Measurements from ENCODE around the gene VPS37D. TPM values are rescaled to one million over a fixed set of nuclear protein-coding genes. Genes with fewer than 3 reads are reported as not detected.
"Not testable (repeated sequence)": the region's sequence is repeated elsewhere in the genome, so short reads cannot be mapped to it uniquely, and the experiment has no call there.

VPS37D gene
- polyA plus RNA-seq, 3 donors = not detected

GRCh38 chr7:73671857-73672445 lies 4.3 kb downstream of the VPS37D start:
- no peak overlapping the region for H3K4me2 ChIP-seq (replicated peaks; ENCODE audit: extremely low read depth, low read length, poor library complexity, severe bottlenecking)
- no peak for DNase-seq
- H3K27me3 Mint-ChIP-seq (ENCODE audit: low read depth in 3 of 3) = peaks cover 42 to 68% (median 52%) of the 10 kb centered on the region in 3 donors
- peaks cover 0 to 11% (median 3%) of the 10 kb centered on the region in 7 donors for H3K9me3 Mint-ChIP-seq
- no peak overlapping the region for H3K27ac ChIP-seq (ENCODE audit: low read depth in 1 of 2, low read length in 2 of 2)
- H4K20me1 ChIP-seq (ENCODE audit: insufficient read depth, low read length) = no peaks in the 10 kb centered on the region
- H3K27me3 ChIP-seq (ENCODE audit: control insufficient read depth in 2 of 2, insufficient read depth in 2 of 2, low read length in 2 of 2) = peaks cover 16 to 52% of the 10 kb centered on the region in 2 donors
- intact Hi-C loops (cut with micrococcal nuclease) = no loop called here
- no peak for TF ChIP-seq CTCF (IDR thresholded peaks at IDR 0.05)
- WGBS (ENCODE audit: insufficient coverage) = 89% methylated on average over 10 of the region's 15 CpGs
- H3K4me3 ChIP-seq (replicated peaks in 1 of 3; ENCODE audit: low read depth in 2 of 3, low read length in 3 of 3) = no peak overlapping the region
- peaks cover 0 to 3% of the 10 kb centered on the region in 2 donors for H3K9me3 ChIP-seq (replicated peaks in 1 of 2; ENCODE audit: control insufficient read depth in 1 of 2, insufficient read depth in 1 of 2, low read length in 2 of 2)
- H3K4me1 ChIP-seq (ENCODE audit: control insufficient read depth in 1 of 2, insufficient read depth in 2 of 2, low read length in 2 of 2) = peaks cover 9 to 13% of the 10 kb centered on the region in 2 donors
- no peak overlapping the region for H3K27ac Mint-ChIP-seq
- H2AFZ ChIP-seq (ENCODE audit: insufficient read depth, low read depth, low read length, poor library complexity, severe bottlenecking) = no peak overlapping the region
- no peaks in the 10 kb centered on the region for H3K36me3 ChIP-seq (replicated peaks in 1 of 2; ENCODE audit: control insufficient read depth in 1 of 2, insufficient read depth in 2 of 2, low read length in 2 of 2)
- H3K36me3 Mint-ChIP-seq = no peaks in the 10 kb centered on the region
- no peaks in the 10 kb centered on the region for H3K79me2 ChIP-seq (ENCODE audit: insufficient read depth, low read length)
- H3K9ac ChIP-seq (ENCODE audit: insufficient read depth, low read length, poor library complexity, severe bottlenecking) = no peak overlapping the region
- H3K4me3 Mint-ChIP-seq = peak overlapping the region in 1 of 2 donors; percentile 69
- peaks cover 10% of the 10 kb centered on the region for H3K4me1 Mint-ChIP-seq

GRCh38 chr7:73674468-73675124 lies 7.0 kb downstream of the VPS37D start:
- no peak for DNase-seq
- H3K27ac ChIP-seq (ENCODE audit: low read depth in 1 of 2, low read length in 2 of 2) = no peak overlapping the region
- no peak overlapping the region for H3K4me3 Mint-ChIP-seq
- 100% methylated on average over 1 of the region's 1 CpG for WGBS (ENCODE audit: insufficient coverage)
- no peaks in the 10 kb centered on the region for H3K9me3 ChIP-seq (replicated peaks in 1 of 2; ENCODE audit: control insufficient read depth in 1 of 2, insufficient read depth in 1 of 2, low read length in 2 of 2)
- peaks cover 13 to 18% of the 10 kb centered on the region in 2 donors for H3K36me3 Mint-ChIP-seq
- no peaks in the 10 kb centered on the region for H3K4me1 ChIP-seq (ENCODE audit: control insufficient read depth in 1 of 2, insufficient read depth in 2 of 2, low read length in 2 of 2)
- H3K9me3 Mint-ChIP-seq = peaks cover 0 to 9% (median 0%) of the 10 kb centered on the region in 7 donors
- intact Hi-C loops (cut with micrococcal nuclease) = no loop called here
- no peaks in the 10 kb centered on the region for H3K4me1 Mint-ChIP-seq
- peaks cover 3 to 14% of the 10 kb centered on the region in 2 donors for H3K36me3 ChIP-seq (replicated peaks in 1 of 2; ENCODE audit: control insufficient read depth in 1 of 2, insufficient read depth in 2 of 2, low read length in 2 of 2)
- peaks cover 5 to 33% of the 10 kb centered on the region in 2 donors for H3K27me3 ChIP-seq (ENCODE audit: control insufficient read depth in 2 of 2, insufficient read depth in 2 of 2, low read length in 2 of 2)
- no peak overlapping the region for H3K9ac ChIP-seq (ENCODE audit: insufficient read depth, low read length, poor library complexity, severe bottlenecking)
- no peaks in the 10 kb centered on the region for H3K79me2 ChIP-seq (ENCODE audit: insufficient read depth, low read length)
- H2AFZ ChIP-seq (ENCODE audit: insufficient read depth, low read depth, low read length, poor library complexity, severe bottlenecking) = no peak overlapping the region
- no peak overlapping the region for H3K4me2 ChIP-seq (replicated peaks; ENCODE audit: extremely low read depth, low read length, poor library complexity, severe bottlenecking)
- H4K20me1 ChIP-seq (ENCODE audit: insufficient read depth, low read length) = peaks cover 10% of the 10 kb centered on the region
- no peak overlapping the region for H3K4me3 ChIP-seq (replicated peaks in 1 of 3; ENCODE audit: low read depth in 2 of 3, low read length in 3 of 3)
- TF ChIP-seq CTCF (IDR thresholded peaks at IDR 0.05) = no peak
- H3K27me3 Mint-ChIP-seq (ENCODE audit: low read depth in 3 of 3) = peaks cover 28 to 49% (median 34%) of the 10 kb centered on the region in 3 donors
- H3K27ac Mint-ChIP-seq = peak overlapping the region in 1 of 7 donors; percentile 40

- DNase-seq; H3K27ac ChIP-seq (ENCODE audit: low read depth in 1 of 2, low read length in 2 of 2); H3K9me3 ChIP-seq (replicated peaks in 1 of 2; ENCODE audit: control insufficient read depth in 1 of 2, insufficient read depth in 1 of 2, low read length in 2 of 2); H3K9ac ChIP-seq (ENCODE audit: insufficient read depth, low read length, poor library complexity, severe bottlenecking); H3K4me3 ChIP-seq (replicated peaks in 1 of 3; ENCODE audit: low read depth in 2 of 3, low read length in 3 of 3); H3K4me1 ChIP-seq (ENCODE audit: control insufficient read depth in 1 of 2, insufficient read depth in 2 of 2, low read length in 2 of 2); intact Hi-C loops (cut with micrococcal nuclease); H3K4me3 Mint-ChIP-seq; H3K9me3 Mint-ChIP-seq; H3K27ac Mint-ChIP-seq; H2AFZ ChIP-seq (ENCODE audit: insufficient read depth, low read depth, low read length, poor library complexity, severe bottlenecking); H3K4me1 Mint-ChIP-seq; H3K79me2 ChIP-seq (ENCODE audit: insufficient read depth, low read length); H3K4me2 ChIP-seq (replicated peaks; ENCODE audit: extremely low read depth, low read length, poor library complexity, severe bottlenecking): not testable (repeated sequence)
- Histone ChIP-seq H4K20me1 (ENCODE audit: insufficient read depth, low read length) (peaks cover 15% of the 10 kb centered on the region), H3K36me3 (replicated peaks in 1 of 2; ENCODE audit: control insufficient read depth in 1 of 2, insufficient read depth in 2 of 2, low read length in 2 of 2) (peaks cover 3 to 20% of the 10 kb centered on the region in 2 donors), H3K27me3 (ENCODE audit: control insufficient read depth in 2 of 2, insufficient read depth in 2 of 2, low read length in 2 of 2) (peaks cover 0 to 18% of the 10 kb centered on the region in 2 donors)
- 86% methylated on average over 3 of the region's 9 CpGs for WGBS (ENCODE audit: insufficient coverage)
- H3K36me3 Mint-ChIP-seq = peaks cover 21 to 28% of the 10 kb centered on the region in 2 donors
- H3K27me3 Mint-ChIP-seq (ENCODE audit: low read depth in 3 of 3) = peaks cover 15 to 34% (median 21%) of the 10 kb centered on the region in 3 donors
These were observed 8.4 kb downstream of the VPS37D start for GRCh38 chr7:73676062-73676461.

All from CD14-positive monocyte (primary cell).